Mesenchymal stem cell (in vitro differentiated cells and primary cell): ENCODE data around the gene ITK.

Experiments used
- DNase-seq: peaks from one replicate; pipeline ENCODE4 v3.0.0-alpha.2; 2013
- H2AFZ ChIP-seq: one replicate; pipeline ENCODE4 v1.6.1; 2013; ENCODE audit warnings: low read depth, mild to moderate bottlenecking, control low read depth, inconsistent platforms, low read length, moderate library complexity
- H2AK5ac ChIP-seq: 2 replicates; pipeline ENCODE4 v1.6.1; 2013; ENCODE audit warnings: low read length, moderate library complexity, mild to moderate bottlenecking, inconsistent platforms; ENCODE audit not compliant: severe bottlenecking
- H2BK120ac ChIP-seq: one replicate; pipeline ENCODE4 v1.6.1; 2013; ENCODE audit warnings: low read depth, mild to moderate bottlenecking, inconsistent platforms, low read length, moderate library complexity
- H2BK12ac ChIP-seq, 2 experiments: one replicate each; pipeline ENCODE4 v1.6.1; 2013; ENCODE audit warnings: inconsistent platforms in 2 of 2, low read length in 2 of 2, mild to moderate bottlenecking in 2 of 2, moderate library complexity in 2 of 2, control low read depth in 1 of 2
- H2BK15ac ChIP-seq: one replicate; pipeline ENCODE4 v1.6.1; 2013; ENCODE audit warnings: mild to moderate bottlenecking, low read depth, inconsistent platforms; ENCODE audit not compliant: poor library complexity, severe bottlenecking
- H2BK5ac ChIP-seq: 2 replicates; pipeline ENCODE4 v1.6.1; 2013; ENCODE audit warnings: low read depth, mild to moderate bottlenecking, low read length, control low read depth, inconsistent platforms; ENCODE audit not compliant: poor library complexity, severe bottlenecking
- H3K14ac ChIP-seq, 2 experiments: one replicate each; pipeline ENCODE4 v1.6.1; 2013; ENCODE audit warnings: inconsistent platforms in 2 of 2, low read length in 2 of 2, control low read depth in 1 of 2, mild to moderate bottlenecking in 1 of 2, moderate library complexity in 1 of 2
- H3K18ac ChIP-seq, 2 experiments: one replicate each; pipeline ENCODE4 v1.6.1; 2013; ENCODE audit warnings: inconsistent platforms in 2 of 2, low read length in 2 of 2, control low read depth in 1 of 2, low read depth in 1 of 2, mild to moderate bottlenecking in 1 of 2
- H3K23ac ChIP-seq, 2 experiments: one replicate each; pipeline ENCODE4 v1.6.1; 2013; ENCODE audit warnings: inconsistent platforms in 2 of 2, low read length in 2 of 2, mild to moderate bottlenecking in 2 of 2, moderate library complexity in 2 of 2, control low read depth in 1 of 2
- H3K27ac ChIP-seq: 2 replicates; pipeline ENCODE4 v1.5.1; 2013; ENCODE audit warnings: mild to moderate bottlenecking, moderate library complexity, low read length, control low read depth, inconsistent platforms; ENCODE audit not compliant: poor library complexity, severe bottlenecking
- H3K27me3 ChIP-seq, 2 experiments: 2 replicates each; pipeline versions ENCODE4 v1.6.1 to v1.7.0; 2013; ENCODE audit warnings: low read length in 2 of 2, mild to moderate bottlenecking in 2 of 2, moderate library complexity in 2 of 2, control low read depth in 1 of 2, inconsistent platforms in 1 of 2; ENCODE audit not compliant: control insufficient read depth in 1 of 2, insufficient read depth in 1 of 2
- H3K36me3 ChIP-seq, 2 experiments: 2 replicates each; pipeline versions ENCODE4 v1.6.1 to v1.7.0; 2013; ENCODE audit warnings: low read length in 2 of 2, control low read depth in 1 of 2, inconsistent platforms in 1 of 2, low read depth in 1 of 2, mild to moderate bottlenecking in 1 of 2; ENCODE audit not compliant: insufficient read depth in 2 of 2, control insufficient read depth in 1 of 2
- H3K4ac ChIP-seq, 2 experiments: one replicate each; pipeline ENCODE4 v1.6.1; 2013; ENCODE audit warnings: inconsistent platforms in 2 of 2, low read length in 2 of 2, mild to moderate bottlenecking in 2 of 2, moderate library complexity in 2 of 2, control low read depth in 1 of 2, low read depth in 1 of 2
- H3K4me1 ChIP-seq: 2 replicates; pipeline ENCODE4 v1.6.1; 2013; ENCODE audit warnings: low read depth, low read length, control low read depth; ENCODE audit not compliant: control insufficient read depth, insufficient read depth
- H3K4me2 ChIP-seq: 2 replicates; pipeline ENCODE4 v1.6.1; 2013; ENCODE audit warnings: low read length, mild to moderate bottlenecking, inconsistent platforms; ENCODE audit not compliant: poor library complexity, severe bottlenecking
- H3K4me3 ChIP-seq, 2 experiments: 2 replicates each; pipeline versions ENCODE4 v1.5.1 to v1.7.0; 2013; ENCODE audit warnings: low read length in 2 of 2, mild to moderate bottlenecking in 2 of 2, control low read depth in 1 of 2, low read depth in 1 of 2; ENCODE audit not compliant: insufficient read depth in 1 of 2
- H3K79me1 ChIP-seq: replicated peaks from 2 replicates; pipeline ENCODE4 v1.6.1; 2013; ENCODE audit warnings: mild to moderate bottlenecking, control low read depth, low read length, inconsistent platforms; ENCODE audit not compliant: poor library complexity, severe bottlenecking
- H3K9ac ChIP-seq: 2 replicates; pipeline ENCODE4 v1.7.0; 2013; ENCODE audit warnings: mild to moderate bottlenecking, low read length, moderate library complexity
- H3K9me3 ChIP-seq: 2 replicates; pipeline ENCODE4 v1.7.0; 2013; ENCODE audit warnings: mild to moderate bottlenecking, low read length; ENCODE audit not compliant: control insufficient read depth
- H4K8ac ChIP-seq: one replicate; pipeline ENCODE4 v1.6.1; 2013; ENCODE audit warnings: inconsistent platforms, mild to moderate bottlenecking, low read length, moderate library complexity
- H4K91ac ChIP-seq: one replicate; pipeline ENCODE4 v1.6.1; 2013; ENCODE audit warnings: mild to moderate bottlenecking, low read length, inconsistent platforms
- WGBS: methylation state at CpG from one replicate; pipeline ENCODE4 v1.1.7; 2013; ENCODE audit warnings: mixed read lengths; 5-methylcytosine and 5-hydroxymethylcytosine counted together

Gene ITK

GRCh38 chr5:157214861-157215513 is 34.3 kb downstream of the ITK start:
- H3K36me3 ChIP-seq: no peaks in the 10 kb centered on the region
- no peak overlapping the region for H4K8ac ChIP-seq
- no peak overlapping the region for H3K18ac ChIP-seq
- H4K91ac ChIP-seq: no peak overlapping the region
- H2BK12ac ChIP-seq: no peak overlapping the region
- no peaks in the 10 kb centered on the region for H3K9me3 ChIP-seq
- no peak overlapping the region for H3K4ac ChIP-seq
- no peak overlapping the region for H2BK15ac ChIP-seq
- H3K14ac ChIP-seq: no peak overlapping the region
- H2BK120ac ChIP-seq: no peak overlapping the region
- 85% methylated on average over 10 of the region's 10 CpGs for WGBS
- peak overlapping the region in 1 of 2 experiments; percentile 23 for H3K23ac ChIP-seq
- H3K4me2 ChIP-seq: no peak overlapping the region
- no peak overlapping the region for H2AFZ ChIP-seq
- H3K9ac ChIP-seq: no peak overlapping the region
- no peaks in the 10 kb centered on the region for H3K79me1 ChIP-seq
- no peak overlapping the region for H2AK5ac ChIP-seq
- H2BK5ac ChIP-seq: no peak overlapping the region
- no peak overlapping the region for H3K4me3 ChIP-seq
- no peak overlapping the region for H3K27ac ChIP-seq
- no peak for DNase-seq
- H3K27me3 ChIP-seq: no peaks in the 10 kb centered on the region
- H3K4me1 ChIP-seq: no peaks in the 10 kb centered on the region

GRCh38 chr5:157215514-157216167 is 35.0 kb downstream of the ITK start:
- Histone ChIP-seq H2AFZ (no peak overlapping the region), H4K91ac (no peak overlapping the region), H2BK5ac (no peak overlapping the region), H3K4me3 (no peak overlapping the region), H2BK15ac (no peak overlapping the region), H3K23ac (no peak overlapping the region), H3K4ac (no peak overlapping the region), H3K27me3 (no peaks in the 10 kb centered on the region), H3K79me1 (no peaks in the 10 kb centered on the region), H2AK5ac (no peak overlapping the region), H3K18ac (no peak overlapping the region), H3K27ac (no peak overlapping the region), H2BK12ac (no peak overlapping the region), H2BK120ac (no peak overlapping the region), H4K8ac (no peak overlapping the region), H3K14ac (no peak overlapping the region), H3K4me2 (no peak overlapping the region), H3K9ac (no peak overlapping the region), H3K4me1 (no peaks in the 10 kb centered on the region), H3K9me3 (no peaks in the 10 kb centered on the region), H3K36me3 (no peaks in the 10 kb centered on the region)
- 90% methylated on average over 5 of the region's 5 CpGs for WGBS
- DNase-seq: no peak

DNA sequence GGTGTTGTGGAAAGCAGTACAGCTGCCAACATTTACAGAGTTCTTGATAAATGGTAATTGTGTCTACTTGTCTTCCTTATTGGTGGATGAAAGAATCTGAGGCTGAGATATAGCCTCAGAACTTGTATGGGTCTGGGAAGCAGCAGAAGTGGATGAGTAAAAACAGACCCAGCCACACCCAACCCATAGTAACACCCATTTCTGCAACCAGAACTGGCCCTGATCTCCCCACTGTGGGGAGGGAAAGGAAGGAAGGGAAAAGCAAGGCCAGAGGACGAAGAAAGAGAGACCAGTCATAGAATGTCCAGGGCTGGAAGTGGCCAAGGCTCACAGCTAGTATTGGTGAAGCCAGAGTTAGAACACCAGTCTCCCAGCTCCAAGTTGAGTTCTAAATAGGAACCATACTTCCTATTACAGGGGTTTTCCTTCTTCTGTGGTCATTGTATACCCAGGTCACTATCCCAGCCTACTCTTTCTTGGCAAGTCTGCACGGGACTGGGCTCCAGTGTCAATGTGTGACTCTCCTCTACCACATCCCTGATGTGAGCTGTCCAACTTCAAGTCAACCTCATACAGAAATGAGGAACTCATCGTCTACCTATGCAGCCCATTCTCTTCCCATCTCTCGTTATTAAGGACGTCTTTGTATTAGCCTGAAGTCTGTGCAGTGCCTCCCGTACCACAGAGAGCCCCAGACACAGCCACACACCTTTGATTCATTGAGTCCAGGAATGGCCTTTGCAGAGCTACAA is 35.9 kb downstream of the ITK start:
- H3K4ac ChIP-seq: no peak overlapping the region
- no peaks in the 10 kb centered on the region for H3K27me3 ChIP-seq
- no peak overlapping the region for H2AFZ ChIP-seq
- no peaks in the 10 kb centered on the region for H3K9me3 ChIP-seq
- no peaks in the 10 kb centered on the region for H3K36me3 ChIP-seq
- H3K9ac ChIP-seq: no peak overlapping the region
- H3K14ac ChIP-seq: no peak overlapping the region
- H3K18ac ChIP-seq: no peak overlapping the region
- no peak overlapping the region for H3K4me3 ChIP-seq
- H2BK5ac ChIP-seq: no peak overlapping the region
- H4K91ac ChIP-seq: no peak overlapping the region
- H2BK120ac ChIP-seq: no peak overlapping the region
- no peak overlapping the region for H4K8ac ChIP-seq
- no peak overlapping the region for H2BK15ac ChIP-seq
- H3K4me1 ChIP-seq: no peaks in the 10 kb centered on the region
- no peaks in the 10 kb centered on the region for H3K79me1 ChIP-seq
- no peak for DNase-seq
- H3K4me2 ChIP-seq: no peak overlapping the region
- H3K23ac ChIP-seq: no peak overlapping the region
- no peak overlapping the region for H2AK5ac ChIP-seq
- WGBS: 77% methylated on average over 6 of the region's 6 CpGs
- no peak overlapping the region for H2BK12ac ChIP-seq
- no peak overlapping the region for H3K27ac ChIP-seq

GRCh38 chr5:157217289-157218024 is 36.8 kb downstream of the ITK start:
- no peak overlapping the region for H3K23ac ChIP-seq
- no peak overlapping the region for H3K18ac ChIP-seq
- H3K4me2 ChIP-seq: no peak overlapping the region
- WGBS: 38% methylated on average over 5 of the region's 5 CpGs
- no peak overlapping the region for H3K14ac ChIP-seq
- DNase-seq: no peak
- H3K36me3 ChIP-seq: no peaks in the 10 kb centered on the region
- no peaks in the 10 kb centered on the region for H3K27me3 ChIP-seq
- H2BK5ac ChIP-seq: no peak overlapping the region
- no peak overlapping the region for H2AFZ ChIP-seq
- no peak overlapping the region for H3K4ac ChIP-seq
- no peaks in the 10 kb centered on the region for H3K4me1 ChIP-seq
- H3K27ac ChIP-seq: no peak overlapping the region
- no peaks in the 10 kb centered on the region for H3K79me1 ChIP-seq
- no peak overlapping the region for H3K4me3 ChIP-seq
- no peak overlapping the region for H4K91ac ChIP-seq
- no peak overlapping the region for H4K8ac ChIP-seq
- no peak overlapping the region for H2BK12ac ChIP-seq
- H2BK15ac ChIP-seq: no peak overlapping the region
- no peaks in the 10 kb centered on the region for H3K9me3 ChIP-seq
- no peak overlapping the region for H2AK5ac ChIP-seq
- H2BK120ac ChIP-seq: no peak overlapping the region
- H3K9ac ChIP-seq: no peak overlapping the region
